GM13976 (cell line): ENCODE measurements around the gene GALNT13.

Source experiments
- DNase-seq: peaks from one replicate; pipeline ENCODE4 v3.0.0; 2012; ENCODE audit warnings: low spot score
- in situ Hi-C: fragments of 300-500 bp; cut with MboI; formaldehyde crosslinking; loops from one replicate; pipeline ENCODE4 v1.12.0; 2022; ENCODE audit warnings: low sequenced_read_pairs, mixed read lengths, inconsistent platforms; ENCODE audit not compliant: unreplicated experiment
- TF ChIP-seq, protein P1 (sequence below): IDR thresholded peaks from 2 replicates; pipeline ENCODE4 v1.5.1; 2012; ENCODE audit warnings: borderline replicate concordance, mild to moderate bottlenecking; ENCODE audit not compliant: insufficient read depth; ENCODE audit errors: extremely low read depth, missing control alignments, control extremely low read depth

The GALNT13 gene

DNA sequence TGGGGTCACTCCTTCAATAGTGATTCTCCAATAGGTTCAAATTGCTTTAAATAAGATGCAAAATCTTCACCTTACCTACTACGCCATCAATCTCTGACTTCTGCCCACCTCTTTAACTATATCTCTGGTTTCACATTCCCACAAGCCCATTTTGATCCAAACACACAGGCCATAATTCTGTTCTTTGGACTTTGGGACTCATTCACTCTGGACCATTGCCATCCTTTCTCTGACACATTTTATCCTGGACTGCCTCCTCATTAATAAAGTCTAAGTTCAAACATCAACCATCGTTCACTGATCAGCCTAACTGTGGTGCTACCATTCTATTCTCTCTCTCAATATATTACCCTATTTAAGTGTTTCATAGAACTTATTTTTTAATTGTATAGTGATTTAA lies 332.2 kb downstream of the GALNT13 start:
- in situ Hi-C loops: no loop called here
- TF ChIP-seq, protein P1, sequence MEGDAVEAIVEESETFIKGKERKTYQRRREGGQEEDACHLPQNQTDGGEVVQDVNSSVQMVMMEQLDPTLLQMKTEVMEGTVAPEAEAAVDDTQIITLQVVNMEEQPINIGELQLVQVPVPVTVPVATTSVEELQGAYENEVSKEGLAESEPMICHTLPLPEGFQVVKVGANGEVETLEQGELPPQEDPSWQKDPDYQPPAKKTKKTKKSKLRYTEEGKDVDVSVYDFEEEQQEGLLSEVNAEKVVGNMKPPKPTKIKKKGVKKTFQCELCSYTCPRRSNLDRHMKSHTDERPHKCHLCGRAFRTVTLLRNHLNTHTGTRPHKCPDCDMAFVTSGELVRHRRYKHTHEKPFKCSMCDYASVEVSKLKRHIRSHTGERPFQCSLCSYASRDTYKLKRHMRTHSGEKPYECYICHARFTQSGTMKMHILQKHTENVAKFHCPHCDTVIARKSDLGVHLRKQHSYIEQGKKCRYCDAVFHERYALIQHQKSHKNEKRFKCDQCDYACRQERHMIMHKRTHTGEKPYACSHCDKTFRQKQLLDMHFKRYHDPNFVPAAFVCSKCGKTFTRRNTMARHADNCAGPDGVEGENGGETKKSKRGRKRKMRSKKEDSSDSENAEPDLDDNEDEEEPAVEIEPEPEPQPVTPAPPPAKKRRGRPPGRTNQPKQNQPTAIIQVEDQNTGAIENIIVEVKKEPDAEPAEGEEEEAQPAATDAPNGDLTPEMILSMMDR: no peak
- DNase-seq: no peak

DNA sequence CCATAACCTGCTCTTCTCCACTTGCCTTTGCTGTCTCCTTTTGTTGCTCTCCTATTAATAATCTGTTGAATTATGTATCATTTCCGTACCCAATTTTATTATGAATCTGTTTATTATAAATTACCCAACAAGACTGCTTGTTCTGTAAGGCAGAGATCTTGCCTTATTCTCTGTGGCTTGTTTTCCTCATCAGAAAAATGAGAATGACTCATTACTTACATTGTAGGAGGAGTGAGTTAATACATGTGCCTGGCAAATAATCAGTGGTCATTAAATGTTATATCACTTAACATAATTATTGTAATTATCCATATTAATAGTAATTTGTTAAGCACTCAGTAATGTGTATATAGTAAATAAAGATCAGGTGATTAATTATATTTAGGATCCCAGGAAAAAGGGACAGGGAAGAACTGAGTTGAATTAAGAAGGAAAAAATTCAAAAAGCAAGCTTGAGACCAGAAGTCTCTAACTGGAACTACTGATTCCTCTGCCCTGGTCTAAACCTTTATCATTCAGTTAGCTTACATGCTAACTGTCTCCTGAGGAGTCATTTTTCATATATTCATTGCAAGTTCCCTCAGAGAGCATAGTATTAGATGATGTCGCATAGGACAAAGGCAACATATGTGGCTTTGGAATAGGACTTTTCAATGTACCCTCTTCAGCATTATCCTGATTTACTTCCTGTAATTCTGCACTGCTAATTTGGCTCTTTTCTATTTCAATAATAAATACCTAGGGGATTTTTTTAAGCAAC lies 335.7 kb downstream of the GALNT13 start:
- in situ Hi-C loops: no loop called here
- TF ChIP-seq, protein P1: no peak
- no peak for DNase-seq

DNA sequence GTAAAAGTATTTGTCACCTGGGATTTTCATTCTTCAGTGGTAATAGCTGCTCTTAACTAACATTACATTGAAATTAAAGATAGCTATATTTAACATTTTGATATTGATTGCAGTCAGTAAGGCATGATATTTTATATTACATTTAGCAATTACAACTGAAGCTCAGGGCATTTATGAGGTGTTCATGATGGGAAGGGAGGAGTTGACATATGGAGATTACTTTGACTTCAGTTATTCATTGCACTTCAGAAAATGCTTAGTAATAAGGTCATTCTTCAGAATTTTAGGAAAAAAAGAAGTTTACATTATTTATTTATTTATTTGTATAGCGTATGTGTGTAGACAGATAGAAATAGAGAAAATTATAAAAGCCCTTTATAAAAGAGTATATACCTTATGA lies 352.0 kb downstream of the GALNT13 start:
- in situ Hi-C loops: no loop called here
- DNase-seq: no peak
- TF ChIP-seq, protein P1: no peak

DNA sequence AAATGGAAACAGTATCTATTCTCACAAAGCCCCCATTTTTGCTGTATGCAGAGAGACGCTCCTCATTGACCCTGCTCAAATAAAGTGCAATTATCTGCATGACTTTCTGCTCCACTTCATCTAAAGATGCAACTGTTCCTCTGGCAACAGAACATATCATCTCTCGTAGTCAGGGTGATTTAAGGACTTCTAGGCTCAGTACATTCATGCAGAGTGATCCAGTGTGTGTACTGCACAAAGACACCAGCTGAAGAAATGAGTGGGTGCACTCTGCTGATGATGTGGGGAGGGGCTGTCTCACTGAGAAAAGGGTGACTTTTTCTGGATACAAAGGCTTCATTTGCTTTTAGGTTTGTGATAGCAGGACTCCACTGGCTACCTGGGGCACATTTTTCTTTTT lies 355.2 kb downstream of the GALNT13 start:
- in situ Hi-C loops: no loop called here
- DNase-seq: no peak
- TF ChIP-seq, protein P1: no peak

DNA sequence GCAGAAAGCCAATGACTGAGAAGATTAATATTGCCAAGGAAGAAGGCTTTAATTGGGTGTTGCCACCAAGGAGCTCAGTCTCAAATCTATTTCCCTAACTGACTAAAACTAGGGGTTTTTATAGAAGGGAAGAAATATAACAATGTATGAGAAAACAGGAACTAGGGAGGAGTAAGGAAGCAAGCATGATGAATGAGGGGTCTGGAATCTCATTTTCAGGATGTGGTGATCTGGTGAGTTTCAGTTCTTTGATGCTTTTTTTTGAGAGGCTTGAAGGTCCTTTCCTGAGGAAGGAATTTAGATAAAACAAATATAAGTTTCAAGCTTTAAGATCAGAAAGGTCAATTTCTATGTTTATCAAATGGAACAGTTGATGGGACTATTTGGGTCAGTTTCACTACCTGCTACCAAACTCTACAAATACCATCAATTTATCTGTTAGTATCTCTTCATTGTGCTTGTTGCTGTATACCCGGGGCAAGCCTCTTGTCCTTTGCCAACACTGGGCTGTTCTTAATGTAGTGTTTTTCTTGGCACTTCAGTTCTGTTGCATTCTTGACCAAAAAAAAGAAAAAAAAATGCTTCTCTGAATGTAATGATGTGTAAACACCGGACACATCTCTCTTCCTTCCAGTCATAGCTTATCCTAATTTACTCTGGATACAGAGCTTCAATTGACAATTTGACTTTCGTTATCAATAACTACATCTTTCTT lies 357.0 kb downstream of the GALNT13 start:
- TF ChIP-seq, protein P1: no peak
- in situ Hi-C loops: no loop called here
- no peak for DNase-seq

DNA sequence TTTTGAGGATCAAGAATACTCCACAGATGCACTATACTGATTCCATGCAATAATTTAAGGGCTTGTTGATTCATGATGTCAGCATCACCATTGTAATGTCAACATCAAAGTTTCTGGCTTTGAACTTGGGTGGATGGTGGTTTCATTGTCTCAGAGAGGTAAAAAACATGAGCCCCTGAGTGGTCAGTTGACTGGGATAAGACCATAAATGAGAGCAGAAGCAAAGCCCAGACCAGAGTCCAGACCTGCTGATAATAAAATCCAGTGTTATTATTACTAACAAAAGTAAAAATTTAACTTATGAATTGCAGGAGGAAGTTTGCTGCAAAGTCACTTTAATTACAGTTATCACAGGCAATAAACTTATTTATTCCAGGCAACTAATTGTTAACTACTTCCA lies 358.2 kb downstream of the GALNT13 start:
- in situ Hi-C loops: no loop called here
- DNase-seq: no peak
- TF ChIP-seq, protein P1: no peak
